Endothelial cell of umbilical vein (primary cell): ENCODE results near the gene SAPCD2. TPM values are rescaled to one million over a fixed set of nuclear protein-coding genes. Genes with fewer than 3 reads are reported as not detected.

Experiments
- BruUV-seq: library from RNA; stranded (reverse); fragments of 400-500 nt; replicated peaks from 2 replicates; lab custom pipeline; 2021; lab: Mats Ljungman, UMichigan
- CTCF ChIA-PET: fragments of 300-600, 350-600 bp; sonication (Branson Sonifier 250); formaldehyde crosslinking; loops from one replicate; lab custom pipeline; 2021; ENCODE audit warnings: antibody characterized with exemption, inconsistent platforms; lab: Charles Lee
- POLR2A ChIA-PET: fragments of 300-600, 350-600 bp; sonication (Branson Sonifier 250); formaldehyde crosslinking; loops from one replicate; lab custom pipeline; 2021; ENCODE audit warnings: antibody characterized with exemption, inconsistent platforms; lab: Charles Lee
- DNase-seq: peaks from one replicate; pipeline ENCODE4 v3.0.0-alpha.2; 2011; ENCODE audit warnings: low read depth, low spot score
- FAIRE-seq: peaks from 2 replicates; lab custom pipeline; 2011; peaks lifted over from hg19 to GRCh38; lab: Jason Lieb, UNC
- H2AFZ ChIP-seq: 2 replicates; pipeline ENCODE4 v1.6.0; 2012; ENCODE audit warnings: low read depth, low read length, control low read depth, inconsistent platforms
- H3K27ac ChIP-seq: 2 replicates; pipeline ENCODE4 v1.5.1; 2011; ENCODE audit warnings: low read depth, mild to moderate bottlenecking, control low read depth, low read length, moderate library complexity; ENCODE audit not compliant: insufficient read depth
- H3K27me3 ChIP-seq, 2 experiments: 2 replicates each; pipeline versions ENCODE4 v1.6.0 to v1.6.1; 2011; ENCODE audit warnings: low read length in 2 of 2, mixed read lengths in 1 of 2; ENCODE audit not compliant: control insufficient read depth in 2 of 2, insufficient read depth in 2 of 2
- H3K36me3 ChIP-seq, 2 experiments: 2 replicates in 1 of 2; 3 replicates in 1 of 2; pipeline ENCODE4 v1.5.1; 2011; ENCODE audit warnings: low read length in 2 of 2, mild to moderate bottlenecking in 1 of 2, moderate library complexity in 1 of 2; ENCODE audit not compliant: control insufficient read depth in 2 of 2, insufficient read depth in 2 of 2; ENCODE audit errors: extremely low read depth in 1 of 2
- H3K4me1 ChIP-seq: 3 replicates; pipeline ENCODE4 v1.5.1; 2011; ENCODE audit warnings: mild to moderate bottlenecking, low read length; ENCODE audit not compliant: control insufficient read depth, insufficient read depth; ENCODE audit errors: extremely low read depth
- H3K4me2 ChIP-seq: 2 replicates; pipeline ENCODE4 v1.6.1; 2011; ENCODE audit warnings: low read length, control low read depth, mixed read lengths; ENCODE audit not compliant: insufficient read depth
- H3K4me3 ChIP-seq, 3 experiments: fragments of 200-600 bp in 1 of 3; sonication (generic), shearing (Covaris generic) in 1 of 3; replicated peaks in 1 of 3; 2 replicates each; pipeline ENCODE4 v1.5.1; 2011 to 2016; ENCODE audit warnings: control low read depth in 3 of 3, low read length in 3 of 3, mild to moderate bottlenecking in 2 of 3, inconsistent platforms in 1 of 3, low read depth in 1 of 3, moderate library complexity in 1 of 3; ENCODE audit not compliant: insufficient read depth in 1 of 3
- H3K79me2 ChIP-seq: 2 replicates; pipeline ENCODE4 v1.6.0; 2012; ENCODE audit warnings: low read length, inconsistent platforms; ENCODE audit not compliant: control insufficient read depth, insufficient read depth
- H3K9ac ChIP-seq: replicated peaks from 2 replicates; pipeline ENCODE3; 2011; ENCODE audit warnings: low read length, control low read depth; ENCODE audit not compliant: insufficient read depth; ENCODE audit errors: extremely low read depth
- H3K9me1 ChIP-seq: replicated peaks from 3 replicates; pipeline ENCODE4 v1.6.0; 2011; ENCODE audit warnings: mild to moderate bottlenecking, low read length; ENCODE audit not compliant: control insufficient read depth, insufficient read depth; ENCODE audit errors: extremely low read depth
- H3K9me3 ChIP-seq: replicated peaks from 2 replicates; pipeline ENCODE4 v1.5.1; 2012; ENCODE audit warnings: low read length, inconsistent platforms; ENCODE audit not compliant: control insufficient read depth, insufficient read depth
- H4K20me1 ChIP-seq: replicated peaks from 2 replicates; pipeline ENCODE3; 2011; ENCODE audit warnings: mild to moderate bottlenecking, low read length; ENCODE audit not compliant: control insufficient read depth, insufficient read depth; ENCODE audit errors: extremely low read depth
- FOS ChIP-seq: IDR thresholded peaks from 2 replicates; pipeline ENCODE4 v1.6.1; 2011; ENCODE audit warnings: mild to moderate bottlenecking, low read length, moderate library complexity, borderline replicate concordance; ENCODE audit not compliant: insufficient read depth
- POLR2AphosphoS5 ChIP-seq: IDR thresholded peaks from 2 replicates; pipeline ENCODE4 v1.6.1; 2012; ENCODE audit warnings: low read depth, mild to moderate bottlenecking, control low read depth, low read length, moderate library complexity; ENCODE audit not compliant: insufficient read depth
- dilution Hi-C: fragments of 300-500 bp; cut with MboI; formaldehyde crosslinking; loops from one replicate; pipeline ENCODE4 v1.15.0; 2019; ENCODE audit warnings: low sequenced_read_pairs; ENCODE audit not compliant: extremely low pct_ligation_motif_present
- intact Hi-C: fragments of 100-400 bp; cut with micrococcal nuclease; formaldehyde crosslinking; loops from one replicate; pipeline ENCODE4 v1.10.0; 2022
- polyA plus RNA-seq, 4 experiments: library from polyadenylated mRNA; depleted of rRNA in 3 of 4; stranded (reverse) in 3 of 4; unstranded in 1 of 4; fragments of >200 nt; gene quantifications; 2 replicates each; pipeline versions ENCODE4 v1.2.1 to v1.2.3, GENCODE V29; 2011 to 2012; ENCODE audit warnings: missing spikeins in 1 of 4
- total RNA-seq: library from RNA; stranded (reverse); gene quantifications from 2 replicates; pipeline ENCODE4 v1.2.3, GENCODE V29; 2021

Gene SAPCD2
- total and polyA plus RNA-seq, 2 donors (not counting 3 experiments of a cell fraction or from before 2014, with no cell fraction given) = 11.5 to 27.8 TPM

DNA sequence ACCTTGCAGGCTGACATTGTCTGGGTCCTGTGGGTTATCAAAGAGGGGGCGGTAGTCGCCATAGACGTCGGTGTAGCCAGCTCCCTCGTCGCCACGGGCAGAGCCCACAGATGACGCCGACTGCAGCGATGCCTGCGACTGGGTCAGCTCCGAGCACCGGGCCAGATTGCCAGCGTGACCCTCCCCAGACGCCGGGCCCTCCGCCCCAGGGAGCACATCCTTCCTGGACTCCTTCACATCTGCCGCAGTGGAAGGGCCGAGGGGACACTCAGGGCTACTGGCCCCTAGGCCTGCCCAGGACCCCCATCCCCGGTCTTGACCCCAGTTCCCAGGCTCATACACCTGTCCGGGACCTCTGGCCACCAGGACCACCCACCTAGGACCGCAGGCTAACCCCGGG lies 56.2 kb downstream of the SAPCD2 start:
- Histone ChIP-seq H3K9ac (no peak overlapping the region), H3K36me3 (no peaks in the 10 kb centered on the region), H3K4me1 (no peaks in the 10 kb centered on the region), H3K4me2 (no peak overlapping the region), H3K4me3 (no peak overlapping the region), H3K27ac (no peak overlapping the region), H3K9me1 (no peaks in the 10 kb centered on the region), H3K27me3 (no peaks in the 10 kb centered on the region), H4K20me1 (no peaks in the 10 kb centered on the region), H3K79me2 (no peaks in the 10 kb centered on the region), H2AFZ (no peak overlapping the region), H3K9me3 (no peaks in the 10 kb centered on the region)
- DNase-seq (no peak), FAIRE-seq (no peak)
- intact Hi-C loops (no loop called here), dilution Hi-C loops (no loop called here)
- POLR2A ChIA-PET = no interaction called here
- BruUV-seq = no TSS peak
- CTCF ChIA-PET = interaction anchor here (1.2 to 2.0 kb wide), 2 partner anchors 15 kb away, joined by 3 to 10 read pairs; no protein-coding TSS in a partner anchor
- TF ChIP-seq POLR2AphosphoS5 (no peak), FOS (no peak)

DNA sequence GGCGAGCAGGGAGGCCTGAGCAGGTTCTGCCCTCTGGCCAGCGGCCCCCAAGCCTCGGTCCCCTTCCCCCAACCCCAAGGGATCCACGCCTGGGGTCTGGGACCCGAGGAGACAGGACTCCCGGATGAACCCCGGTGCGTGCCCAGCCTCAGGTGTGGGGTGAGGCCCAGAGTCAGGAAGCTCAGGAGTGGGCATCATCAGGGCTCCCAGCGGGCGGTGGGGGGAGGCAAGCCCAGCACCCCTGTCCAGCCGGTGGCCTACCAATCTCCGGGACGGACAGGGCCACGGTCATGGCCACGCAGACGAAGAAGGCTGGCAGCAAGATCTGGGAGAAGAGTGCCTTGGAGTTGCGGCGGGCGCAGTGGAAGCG lies 56.8 kb downstream of the SAPCD2 start:
- BruUV-seq = no TSS peak
- POLR2A ChIA-PET = no interaction called here
- no peak for DNase-seq
- no peaks in the 10 kb centered on the region for H3K9me1 ChIP-seq
- no peak overlapping the region for H2AFZ ChIP-seq
- CTCF ChIA-PET = interaction anchor here (1.2 kb wide), 1 partner anchor 16 kb away, joined by 3 read pairs; no protein-coding TSS in a partner anchor
- H3K4me1 ChIP-seq = no peaks in the 10 kb centered on the region
- intact Hi-C loops (no loop called here), dilution Hi-C loops (no loop called here)
- no peaks in the 10 kb centered on the region for H4K20me1 ChIP-seq
- no peaks in the 10 kb centered on the region for H3K9me3 ChIP-seq
- no peaks in the 10 kb centered on the region for H3K36me3 ChIP-seq
- no peak for FAIRE-seq
- H3K4me3 ChIP-seq = no peak overlapping the region
- TF ChIP-seq FOS (no peak), POLR2AphosphoS5 (no peak)
- H3K27ac ChIP-seq = no peak overlapping the region
- no peaks in the 10 kb centered on the region for H3K79me2 ChIP-seq
- no peaks in the 10 kb centered on the region for H3K27me3 ChIP-seq
- H3K9ac ChIP-seq = no peak overlapping the region
- H3K4me2 ChIP-seq = no peak overlapping the region
